HL-60/S4 (cell line): ENCODE data around the gene TLR8.

Experiments used
- in situ Hi-C: fragments of 300-500 bp; cut with MboI; formaldehyde crosslinking; loops from 2 replicates; pipeline ENCODE4 v1.14.3; 2022; ENCODE audit warnings: low sequenced_read_pairs

Gene TLR8

DNA sequence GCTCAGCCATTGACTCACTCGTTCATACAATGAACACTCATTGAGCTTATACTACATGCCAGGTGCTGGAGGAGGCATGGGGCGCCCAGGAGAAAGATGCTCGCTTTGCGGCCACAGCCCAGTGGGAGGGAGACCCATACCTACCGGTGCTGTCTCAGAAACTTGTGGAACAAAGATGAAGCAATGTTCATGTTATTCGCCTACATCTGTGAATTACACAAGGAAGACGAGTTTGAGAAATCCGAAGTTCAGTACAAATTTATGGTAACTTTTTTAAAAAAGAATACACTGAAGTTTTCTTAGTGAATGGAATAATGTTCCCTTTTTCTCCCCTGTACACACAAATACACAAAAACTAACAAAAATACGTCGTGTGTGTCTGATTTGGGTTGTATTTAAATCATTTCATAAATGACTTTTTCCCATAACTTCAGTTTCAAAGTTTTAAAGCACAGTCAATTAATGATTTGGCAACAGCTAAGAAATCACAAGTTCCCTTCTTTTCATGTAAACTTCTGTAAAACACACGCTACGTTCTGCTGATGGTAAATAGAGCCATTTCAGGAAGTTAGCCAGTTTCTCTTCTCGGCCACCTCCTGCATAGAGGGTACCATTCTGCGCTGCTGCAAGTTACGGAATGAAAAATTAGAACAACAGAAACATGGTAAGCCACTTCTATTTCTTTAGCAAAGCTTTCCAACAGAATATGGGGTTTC, at the start of gene TLR8:
TSS of gene TLR8 (plus strand) at position 575 of the 716 bp plus-strand sequence. CDS start at position 662, 87 bp downstream.
- in situ Hi-C loops, result no loop called here

DNA sequence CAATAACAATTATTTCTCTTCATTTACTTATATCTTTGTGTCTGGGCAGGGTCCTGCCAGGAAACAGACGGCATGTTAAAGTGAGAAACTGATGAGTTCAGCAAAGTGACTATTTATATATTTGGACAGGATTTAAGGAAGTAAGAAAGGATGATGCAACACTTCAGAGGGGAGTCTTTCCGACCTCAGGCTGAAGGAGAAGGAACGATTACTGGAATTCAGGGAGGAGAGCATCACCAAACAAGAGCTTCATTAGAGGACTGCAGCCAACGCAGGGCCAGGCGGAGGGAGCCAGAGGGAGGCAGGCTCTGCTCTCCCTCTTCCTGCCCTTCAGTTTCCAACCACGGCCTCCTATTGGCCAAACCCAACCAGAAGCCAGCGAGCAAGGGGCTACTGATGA, 41.1 kb upstream of the TLR8 start:
- in situ Hi-C loops, result no loop called here

DNA sequence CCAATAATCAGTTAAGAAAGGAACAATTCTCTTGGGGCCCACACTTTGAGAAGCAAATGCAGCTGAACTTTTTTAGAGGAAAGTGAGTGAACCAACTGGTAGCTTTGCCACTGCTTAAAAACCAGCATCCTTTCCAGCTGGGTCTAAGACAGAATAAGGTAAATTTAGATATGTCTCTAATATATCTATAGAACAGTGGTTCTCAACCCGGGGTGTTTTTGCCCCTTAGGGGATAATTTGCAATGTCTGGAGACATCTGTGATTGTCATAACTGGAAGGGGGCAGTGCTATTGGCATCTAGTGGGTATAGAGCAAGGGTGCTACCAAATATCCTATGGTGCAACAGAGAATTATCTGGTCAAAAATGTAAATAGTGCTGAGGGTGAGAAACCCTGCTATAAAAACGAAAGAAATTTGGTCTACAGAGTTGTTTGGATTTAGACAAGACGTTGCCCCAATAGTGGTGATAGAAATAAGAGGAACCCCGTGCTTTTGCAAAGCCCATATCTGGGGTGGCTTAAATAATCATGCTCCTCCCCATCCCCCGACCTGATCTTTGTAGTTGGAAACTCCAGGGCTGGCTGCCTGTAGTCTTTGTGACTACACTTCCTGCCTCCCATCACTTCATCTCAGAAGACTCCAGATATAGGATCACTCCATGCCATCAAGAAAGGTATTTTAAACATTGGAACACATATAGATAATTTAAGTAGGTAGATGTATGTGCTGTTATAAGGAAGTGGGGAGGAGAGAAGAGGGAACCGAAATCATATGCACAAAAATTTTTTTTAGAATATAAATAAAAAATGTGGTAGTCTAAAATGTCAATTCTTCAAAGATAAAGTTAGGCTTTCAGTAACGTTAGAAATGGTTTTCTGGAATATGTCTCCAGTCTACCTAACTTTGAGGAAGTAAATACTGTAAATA, 39.7 kb upstream of the TLR8 start, which contains the start of gene TLR7:
TSS of gene TLR7 (plus strand) at position 622 of the 927 bp plus-strand sequence. CDS start 507 bp downstream, outside the sequence.
- in situ Hi-C loops, result no loop called here

DNA sequence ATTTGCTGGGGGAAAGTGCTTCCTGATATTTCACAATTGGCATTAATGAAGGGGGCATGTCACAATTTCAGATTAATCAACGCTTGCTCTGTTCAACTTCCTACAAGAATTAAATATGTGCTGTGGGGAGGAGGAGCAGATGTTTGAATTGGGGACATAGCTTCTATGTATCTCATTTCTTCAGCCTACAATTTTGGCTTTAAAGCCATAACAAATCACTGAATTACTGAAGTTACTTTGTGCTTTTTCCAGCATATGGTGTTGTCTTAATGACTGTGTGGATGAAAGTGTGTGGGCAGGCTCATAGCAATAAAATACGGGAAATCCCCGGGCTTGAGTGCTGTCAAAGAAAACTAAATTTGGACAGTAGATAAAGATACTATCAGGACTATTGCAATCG, 38.7 kb upstream of the TLR8 start:
- in situ Hi-C loops, result no loop called here

DNA sequence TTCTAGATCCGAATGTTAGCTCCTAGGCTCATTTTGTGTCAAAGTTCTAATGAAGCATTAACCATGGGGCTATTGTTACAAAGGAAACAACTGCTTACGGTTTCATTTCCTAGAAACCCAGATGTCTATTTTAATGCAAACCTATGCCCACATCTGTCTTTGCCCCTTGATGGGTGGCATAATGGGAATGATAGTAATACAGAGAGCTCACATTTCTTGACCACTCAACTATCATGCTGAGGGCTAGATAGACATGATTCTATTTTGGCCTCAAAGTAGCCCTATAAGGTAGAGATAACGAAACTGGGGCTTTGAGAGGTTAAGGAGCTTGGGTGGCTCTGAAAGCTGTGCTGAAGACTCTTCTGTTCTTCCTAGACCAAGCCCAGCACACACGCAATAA, 37.7 kb upstream of the TLR8 start:
- in situ Hi-C loops, result no loop called here

DNA sequence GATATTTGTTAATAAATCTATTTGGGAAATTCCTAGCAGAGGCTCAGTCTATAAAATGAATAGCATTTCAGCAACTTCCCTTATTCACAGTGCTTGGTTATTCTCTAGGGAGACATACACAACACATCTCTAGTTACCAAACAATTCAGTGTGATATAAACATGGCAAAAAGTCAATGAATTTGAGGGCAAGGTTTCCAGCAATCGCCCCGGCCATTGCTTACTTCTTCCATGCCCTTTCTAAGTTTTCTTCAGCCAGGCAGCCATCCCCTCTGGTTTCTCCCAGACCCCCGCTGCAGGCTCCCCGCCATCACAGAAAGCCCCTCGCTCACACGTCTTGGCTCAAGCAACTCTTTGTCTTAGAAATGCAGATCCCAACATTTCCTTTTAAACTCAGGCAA, 35.2 kb upstream of the TLR8 start:
- in situ Hi-C loops, result no loop called here

DNA sequence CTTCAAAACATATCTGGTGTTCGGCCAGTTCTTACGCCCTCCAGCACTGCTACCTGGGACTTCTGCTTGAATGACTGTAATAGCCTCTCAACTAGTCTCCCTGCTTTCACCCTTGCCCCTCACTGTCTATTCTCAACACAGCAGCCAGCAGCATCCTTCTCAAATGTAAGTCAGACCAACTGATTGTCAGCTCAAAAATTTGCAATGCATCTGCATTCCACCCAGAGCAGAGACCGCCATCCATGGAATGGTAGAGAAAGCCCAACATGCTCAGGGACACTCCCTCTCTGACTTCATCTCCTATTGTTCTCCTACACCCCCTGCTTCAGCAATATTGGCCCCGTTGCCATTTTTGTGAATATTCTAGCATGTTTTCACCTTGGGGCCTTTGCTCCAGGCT, 33.7 kb upstream of the TLR8 start:
- in situ Hi-C loops, result no loop called here

DNA sequence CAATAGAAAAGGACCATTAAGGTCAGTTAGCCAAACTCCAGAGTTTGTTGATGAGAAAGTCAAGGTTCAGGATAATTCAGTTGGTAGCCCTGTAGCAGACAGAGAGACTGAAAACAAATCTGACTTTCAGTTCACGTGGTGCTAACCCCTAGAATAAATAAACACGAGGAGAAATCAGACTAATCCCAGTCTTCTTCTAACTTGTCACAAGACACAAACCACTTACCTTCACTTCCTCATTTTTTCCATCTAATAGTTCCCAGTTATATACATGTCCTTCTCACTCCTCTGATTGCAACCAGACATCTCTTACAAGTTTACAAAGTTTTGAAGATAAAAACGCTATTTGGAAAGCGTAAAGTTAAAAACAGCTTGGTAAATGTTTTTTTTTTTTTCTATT, 31.8 kb upstream of the TLR8 start:
- in situ Hi-C loops, result no loop called here

DNA sequence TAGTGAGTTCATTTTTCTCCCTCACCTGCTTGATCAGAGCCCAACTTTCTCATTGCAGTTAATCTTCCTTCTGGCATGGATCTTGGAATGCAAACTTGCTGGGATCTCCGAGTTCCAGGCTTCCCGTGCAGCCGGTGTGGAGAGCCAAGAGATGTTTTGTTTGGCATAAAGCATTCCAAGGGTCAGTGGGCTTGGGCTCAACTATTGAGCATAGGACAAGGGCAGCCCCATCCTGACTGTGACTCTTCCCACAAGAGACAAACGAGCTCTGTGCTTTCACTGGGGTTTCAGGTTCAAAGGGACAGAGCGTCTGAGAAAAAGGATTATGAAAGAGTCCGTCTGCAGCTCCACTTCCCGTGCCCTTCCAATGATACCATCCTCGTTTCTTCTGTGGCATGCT, 29.0 kb upstream of the TLR8 start:
- in situ Hi-C loops, result no loop called here

DNA sequence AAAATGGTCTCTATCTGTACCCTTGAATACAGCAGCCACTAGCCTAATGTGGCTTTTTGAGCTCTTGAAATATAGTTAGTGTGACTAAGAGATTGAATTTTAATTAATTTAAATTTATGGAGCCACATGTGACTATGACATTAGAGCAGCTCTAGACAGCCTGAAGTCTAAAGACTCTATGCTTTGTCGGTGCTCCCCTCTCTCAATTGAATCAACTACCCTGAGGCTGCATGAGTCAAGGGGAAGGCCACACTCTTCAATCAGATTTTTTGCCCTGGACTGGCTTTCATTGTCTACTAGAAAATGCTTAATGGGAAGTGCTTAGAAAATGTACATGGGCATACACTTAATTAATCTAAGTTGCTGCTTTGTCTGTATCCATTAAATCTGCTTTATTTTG, 27.9 kb upstream of the TLR8 start:
- in situ Hi-C loops, result no loop called here

DNA sequence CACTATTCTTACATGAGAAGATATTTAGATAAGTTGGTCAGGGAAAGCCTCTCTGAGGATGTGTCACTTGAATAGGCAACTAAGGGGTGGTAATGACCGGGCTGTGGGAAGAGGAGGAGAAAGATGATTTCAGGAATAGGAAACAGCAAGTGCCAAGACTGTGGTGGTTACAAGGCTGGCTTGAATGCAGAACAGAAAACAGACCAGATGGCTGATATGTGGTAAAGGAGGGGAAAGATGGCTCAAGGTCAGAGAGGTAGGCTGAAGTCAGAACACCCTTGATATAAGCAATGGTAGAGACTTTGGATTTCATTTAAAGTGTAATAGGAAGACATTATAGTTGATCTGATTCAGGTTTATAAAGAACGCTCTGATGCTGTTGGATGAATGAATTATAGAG, 24.5 kb upstream of the TLR8 start:
- in situ Hi-C loops, result no loop called here

DNA sequence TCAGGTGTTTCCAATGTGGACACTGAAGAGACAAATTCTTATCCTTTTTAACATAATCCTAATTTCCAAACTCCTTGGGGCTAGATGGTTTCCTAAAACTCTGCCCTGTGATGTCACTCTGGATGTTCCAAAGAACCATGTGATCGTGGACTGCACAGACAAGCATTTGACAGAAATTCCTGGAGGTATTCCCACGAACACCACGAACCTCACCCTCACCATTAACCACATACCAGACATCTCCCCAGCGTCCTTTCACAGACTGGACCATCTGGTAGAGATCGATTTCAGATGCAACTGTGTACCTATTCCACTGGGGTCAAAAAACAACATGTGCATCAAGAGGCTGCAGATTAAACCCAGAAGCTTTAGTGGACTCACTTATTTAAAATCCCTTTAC, 20.9 kb upstream of the TLR8 start:
- in situ Hi-C loops, result no loop called here

DNA sequence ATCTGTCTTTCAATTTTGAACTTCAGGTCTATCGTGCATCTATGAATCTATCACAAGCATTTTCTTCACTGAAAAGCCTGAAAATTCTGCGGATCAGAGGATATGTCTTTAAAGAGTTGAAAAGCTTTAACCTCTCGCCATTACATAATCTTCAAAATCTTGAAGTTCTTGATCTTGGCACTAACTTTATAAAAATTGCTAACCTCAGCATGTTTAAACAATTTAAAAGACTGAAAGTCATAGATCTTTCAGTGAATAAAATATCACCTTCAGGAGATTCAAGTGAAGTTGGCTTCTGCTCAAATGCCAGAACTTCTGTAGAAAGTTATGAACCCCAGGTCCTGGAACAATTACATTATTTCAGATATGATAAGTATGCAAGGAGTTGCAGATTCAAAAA, 19.9 kb upstream of the TLR8 start:
- in situ Hi-C loops, result no loop called here

DNA sequence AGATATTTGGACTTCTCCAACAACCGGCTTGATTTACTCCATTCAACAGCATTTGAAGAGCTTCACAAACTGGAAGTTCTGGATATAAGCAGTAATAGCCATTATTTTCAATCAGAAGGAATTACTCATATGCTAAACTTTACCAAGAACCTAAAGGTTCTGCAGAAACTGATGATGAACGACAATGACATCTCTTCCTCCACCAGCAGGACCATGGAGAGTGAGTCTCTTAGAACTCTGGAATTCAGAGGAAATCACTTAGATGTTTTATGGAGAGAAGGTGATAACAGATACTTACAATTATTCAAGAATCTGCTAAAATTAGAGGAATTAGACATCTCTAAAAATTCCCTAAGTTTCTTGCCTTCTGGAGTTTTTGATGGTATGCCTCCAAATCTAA, 19.3 kb upstream of the TLR8 start:
- in situ Hi-C loops, result no loop called here

DNA sequence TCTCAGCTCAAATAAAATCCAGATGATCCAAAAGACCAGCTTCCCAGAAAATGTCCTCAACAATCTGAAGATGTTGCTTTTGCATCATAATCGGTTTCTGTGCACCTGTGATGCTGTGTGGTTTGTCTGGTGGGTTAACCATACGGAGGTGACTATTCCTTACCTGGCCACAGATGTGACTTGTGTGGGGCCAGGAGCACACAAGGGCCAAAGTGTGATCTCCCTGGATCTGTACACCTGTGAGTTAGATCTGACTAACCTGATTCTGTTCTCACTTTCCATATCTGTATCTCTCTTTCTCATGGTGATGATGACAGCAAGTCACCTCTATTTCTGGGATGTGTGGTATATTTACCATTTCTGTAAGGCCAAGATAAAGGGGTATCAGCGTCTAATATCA, 18.7 kb upstream of the TLR8 start:
- in situ Hi-C loops, result no loop called here

DNA sequence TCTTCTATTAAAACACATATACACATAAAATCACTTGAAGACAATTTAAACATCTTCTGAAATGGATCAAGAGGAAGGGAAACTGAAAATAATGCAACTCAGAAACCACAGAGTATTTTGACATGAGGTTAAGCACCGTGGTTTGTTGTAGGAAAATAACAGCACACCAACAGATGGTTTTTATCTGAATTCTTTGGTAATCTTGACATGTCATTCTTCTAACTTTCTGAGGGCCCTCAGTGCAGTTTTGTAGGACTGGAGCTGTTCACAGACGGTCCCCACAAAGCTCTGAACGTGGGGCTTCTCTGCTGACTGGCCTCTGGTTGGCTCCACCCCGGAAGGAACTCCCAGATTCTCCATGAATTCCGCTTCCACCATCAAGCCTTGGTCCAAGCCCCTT, 16.0 kb upstream of the TLR8 start:
- in situ Hi-C loops, result no loop called here

DNA sequence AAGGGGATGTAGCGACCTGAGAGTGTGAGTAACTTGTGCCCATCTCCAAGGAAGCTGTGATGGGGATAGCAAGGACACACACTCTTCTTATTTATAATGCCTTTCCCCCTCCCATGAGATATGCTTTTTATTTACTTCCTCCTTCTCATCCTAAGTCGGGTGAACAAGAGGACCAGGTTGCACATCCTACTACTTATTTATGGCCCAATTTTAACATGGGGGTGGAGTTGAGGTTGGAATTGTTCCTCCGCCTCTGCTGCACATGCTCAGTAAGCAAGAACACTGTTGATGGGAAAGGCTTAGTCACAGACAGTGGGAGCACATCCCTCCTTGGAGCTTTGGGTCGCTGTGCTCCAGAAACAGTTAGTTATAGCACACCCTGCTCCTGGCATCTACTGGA, 15.2 kb upstream of the TLR8 start:
- in situ Hi-C loops, result no loop called here

DNA sequence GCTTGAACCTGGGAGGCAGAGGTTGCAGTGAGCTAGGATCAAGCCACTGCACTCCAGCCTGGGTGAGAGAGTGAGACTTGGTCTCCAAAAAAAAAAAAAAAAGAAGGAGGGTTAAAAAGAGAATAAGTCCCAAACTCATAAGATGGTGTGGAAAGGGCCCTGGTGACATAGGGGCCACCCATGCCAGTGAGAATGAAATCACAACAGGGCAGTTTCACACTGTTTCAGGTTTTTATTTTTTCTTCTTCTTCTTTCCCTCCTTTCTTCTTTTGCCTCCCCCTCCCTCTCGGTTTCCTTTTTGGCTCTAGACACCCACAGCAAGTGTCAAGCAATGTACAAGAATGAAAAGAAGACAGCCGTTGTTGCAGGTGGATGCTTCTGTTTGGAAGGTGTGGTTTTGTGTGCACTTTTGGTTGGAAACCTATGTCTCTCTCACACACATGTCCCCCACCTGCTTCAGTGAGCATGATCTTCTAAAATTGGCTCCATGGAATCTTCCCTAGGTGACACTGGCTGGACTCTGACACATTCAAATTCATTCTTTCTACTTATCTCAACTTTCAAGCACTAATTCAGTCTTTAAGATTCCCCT, 14.4 kb upstream of the TLR8 start:
- in situ Hi-C loops, result no loop called here

DNA sequence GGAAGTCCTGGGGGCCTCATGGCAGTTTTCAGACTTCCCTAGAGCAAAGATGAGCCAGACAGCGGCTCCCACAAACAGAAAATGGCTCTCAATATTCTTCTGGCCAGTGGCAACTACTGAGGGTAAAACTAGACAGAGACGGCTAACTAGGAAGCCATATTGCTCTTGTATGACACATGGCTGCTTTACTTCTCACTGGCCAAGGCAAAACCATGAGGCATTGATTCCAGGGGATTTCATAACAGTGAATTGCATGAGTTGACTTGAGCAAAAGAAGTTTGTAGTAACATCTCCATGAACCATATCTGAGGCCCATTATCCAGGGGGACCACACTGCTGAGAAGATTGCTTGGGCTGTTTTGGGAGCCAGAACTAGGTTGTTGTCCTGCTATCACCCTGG, 13.7 kb upstream of the TLR8 start:
- in situ Hi-C loops, result no loop called here

DNA sequence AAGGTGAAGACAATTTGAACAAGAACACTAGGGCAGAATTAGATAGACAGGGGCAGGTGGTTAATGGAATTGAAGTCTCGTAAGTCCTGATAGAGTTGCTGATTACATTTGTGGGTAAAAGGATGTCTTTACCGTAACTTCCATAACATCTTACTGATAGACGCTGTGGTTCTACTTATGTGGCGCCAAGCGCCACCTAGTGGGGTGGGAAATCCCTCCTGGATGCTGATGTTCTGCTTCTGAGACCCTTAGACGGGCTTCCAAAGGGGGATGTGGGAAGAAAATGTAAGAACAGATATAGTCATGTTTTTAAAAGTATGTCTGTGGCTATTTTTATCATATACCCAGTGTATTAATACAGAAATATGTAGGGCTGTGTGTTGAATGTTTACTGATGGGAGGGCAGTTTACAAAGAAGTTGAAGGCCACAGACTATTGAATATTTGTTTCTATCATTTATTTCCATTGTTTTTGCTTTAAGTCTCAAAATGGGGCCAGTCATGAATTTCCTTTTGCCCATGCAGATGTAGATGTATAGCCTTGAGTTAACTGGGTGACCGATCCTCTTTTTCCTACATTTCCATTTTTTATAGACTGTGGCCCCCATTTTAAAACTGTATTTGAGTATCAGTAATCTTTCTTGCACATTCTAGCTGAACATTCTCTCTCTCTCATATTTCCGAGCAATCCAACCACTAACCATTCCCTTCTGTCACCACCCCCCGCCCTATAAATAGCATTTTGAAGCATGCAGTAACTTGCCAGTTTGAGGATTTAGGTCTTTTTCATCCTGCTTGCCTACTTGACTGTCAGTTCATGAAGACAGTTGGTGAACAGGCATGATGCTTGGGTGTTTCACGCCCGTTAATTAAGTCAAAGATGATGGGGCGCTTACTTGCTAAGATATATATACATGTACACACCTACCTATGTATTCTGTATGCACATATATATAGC, 12.1 kb upstream of the TLR8 start:
- in situ Hi-C loops, result no loop called here

DNA sequence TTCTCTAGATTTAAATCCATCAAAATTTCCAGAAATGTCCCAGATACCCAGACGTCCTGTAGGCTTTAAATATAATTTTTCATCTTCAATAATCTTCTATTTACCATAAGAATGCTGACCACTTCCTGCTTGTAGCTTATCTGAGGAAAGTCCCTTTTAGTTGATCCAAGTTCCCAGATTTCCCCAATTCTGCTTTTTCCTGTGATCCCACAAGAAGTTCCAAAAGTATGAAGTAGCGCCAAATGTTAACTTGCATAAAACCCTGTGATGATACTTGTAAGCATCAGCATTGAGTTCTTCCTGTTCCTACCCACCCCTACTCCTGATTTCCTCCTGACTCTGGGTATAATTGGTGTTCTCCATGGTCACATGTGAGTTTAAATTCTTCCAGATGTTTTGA, 10.6 kb upstream of the TLR8 start:
- in situ Hi-C loops, result no loop called here
